NOMO-1 (cell line): ENCODE results near the gene ACRBP.
A peak's percentile ranks its signal among the peaks of the same experiment; 100 is the strongest.

ENCODE experiments used
- DNase-seq, 2 experiments: peaks; one replicate each; lab custom pipeline; 2025; ENCODE audit not compliant: unreplicated experiment in 2 of 2; lab: John Stamatoyannopoulos, UW

The ACRBP gene

DNA sequence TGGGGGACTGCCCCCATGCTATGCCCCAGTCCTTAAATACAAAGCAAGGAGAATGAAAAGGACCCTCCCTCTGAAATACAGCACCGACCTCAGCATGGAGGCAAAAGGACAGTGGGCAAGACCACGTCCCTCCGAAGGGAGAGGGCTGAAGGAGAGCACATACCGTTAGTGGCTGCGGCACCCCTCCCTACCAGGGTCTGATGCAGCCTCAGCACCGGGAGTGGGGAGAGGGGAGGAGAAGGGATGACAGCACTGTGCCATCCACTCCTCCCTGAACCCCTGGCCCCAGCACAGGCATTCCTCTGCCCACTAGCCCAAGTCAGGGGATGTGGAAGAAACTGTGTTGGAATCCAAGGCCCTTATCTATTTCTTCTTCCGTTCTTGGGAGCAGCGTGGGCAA, 3.6 kb upstream of the ACRBP start:
- no peak for DNase-seq

DNA sequence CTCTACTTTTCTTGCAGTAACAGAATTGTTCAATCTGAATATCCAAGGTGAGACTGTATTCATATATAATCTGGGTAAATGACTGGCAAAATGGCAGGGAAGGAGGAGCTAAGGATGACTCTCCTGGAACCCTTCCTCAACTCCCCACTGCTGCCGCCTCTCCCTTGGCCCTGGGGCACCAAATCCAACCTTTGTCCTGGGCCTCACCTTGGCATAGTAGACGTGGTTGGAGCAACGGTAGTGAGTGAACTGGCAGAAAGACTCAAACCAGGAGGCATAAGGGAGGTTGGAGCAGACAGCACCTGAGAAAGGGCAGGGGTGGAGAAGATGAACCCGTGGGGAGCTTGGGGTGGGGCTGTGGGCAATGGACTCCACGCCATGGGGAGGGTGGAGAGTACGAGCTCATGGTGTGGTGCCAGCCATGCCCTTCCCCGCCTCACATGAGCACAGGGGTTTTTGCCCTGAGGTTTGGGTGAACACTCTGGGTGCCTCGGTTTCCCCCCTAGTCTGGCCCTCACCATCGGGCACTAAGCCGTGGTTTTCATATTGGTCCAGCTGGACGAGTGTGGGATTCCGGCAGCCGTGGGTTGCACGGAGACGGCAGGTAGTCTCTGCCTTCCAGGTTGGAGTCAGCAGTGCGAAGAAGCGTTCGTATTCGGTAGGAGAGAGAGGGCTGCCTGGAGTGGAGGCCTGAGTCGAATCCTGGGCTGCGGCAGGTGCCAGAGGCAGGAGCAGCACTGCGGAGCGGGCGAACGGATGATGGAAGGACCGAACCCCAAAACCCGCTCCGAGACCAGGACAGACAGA, 753 bp downstream of the ACRBP start:
- no peak for DNase-seq

GRCh38 chr12:6644903-6645302, 2.3 kb downstream of the ACRBP start:
- no peak for DNase-seq

- DNase-seq, result peak; percentile 78 to 87
Measured at GRCh38 chr12:6644257-6644596, 3.0 kb downstream of the ACRBP start.

DNA sequence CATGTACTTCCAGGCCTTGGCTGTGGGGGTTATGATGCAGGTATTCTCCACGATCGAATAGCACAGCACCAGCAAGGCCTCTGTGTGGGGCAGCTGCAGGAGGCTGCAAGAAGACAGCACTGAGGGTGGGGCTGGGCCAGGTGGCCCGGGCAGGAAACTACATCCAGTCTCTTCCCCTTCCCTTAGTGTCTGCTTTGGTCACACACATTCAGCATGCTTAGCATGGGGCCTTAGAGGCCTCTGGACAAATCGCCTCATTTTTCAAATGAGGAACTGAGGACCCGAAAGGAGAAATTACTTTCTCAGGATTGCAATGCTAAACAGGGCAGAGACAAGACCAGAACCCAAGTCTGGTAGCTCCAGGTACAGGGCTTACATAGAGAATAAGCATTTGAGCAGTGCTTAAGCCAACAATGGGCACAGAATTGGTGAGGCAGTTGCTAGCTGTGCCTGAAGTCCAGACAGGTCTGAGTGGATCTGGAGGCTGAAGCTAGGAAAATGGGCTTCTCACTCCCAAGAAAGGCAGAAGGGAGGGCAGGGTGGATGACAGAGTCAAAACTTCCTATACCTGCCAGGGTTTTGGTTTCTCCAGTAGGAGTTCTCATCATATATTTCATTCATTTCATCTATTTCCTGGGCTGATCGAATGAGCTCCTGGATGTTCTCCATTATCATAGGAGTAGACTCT, 3.5 kb downstream of the ACRBP start:
- peak; percentile 82 to 92 for DNase-seq

DNA sequence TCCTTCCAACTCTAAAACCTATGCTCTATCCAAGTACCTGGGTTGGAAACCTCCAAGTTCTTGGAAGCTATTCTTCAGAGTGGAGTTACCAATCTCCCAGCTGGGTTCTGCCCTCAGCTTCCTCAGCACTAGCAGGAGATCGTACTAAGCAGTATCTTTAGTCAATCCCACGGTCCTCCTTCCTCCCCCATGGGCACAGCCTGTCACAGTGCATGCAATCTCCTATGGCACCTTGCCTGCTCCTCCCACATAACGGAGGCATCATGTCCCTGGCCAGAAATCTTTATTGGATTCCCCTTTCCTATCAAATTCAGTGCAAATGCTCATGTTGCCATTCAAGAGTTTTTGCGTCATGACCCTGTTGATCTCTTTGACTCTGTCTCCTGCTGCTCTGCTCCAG, 6.1 kb downstream of the ACRBP start:
- DNase-seq, result no peak

DNA sequence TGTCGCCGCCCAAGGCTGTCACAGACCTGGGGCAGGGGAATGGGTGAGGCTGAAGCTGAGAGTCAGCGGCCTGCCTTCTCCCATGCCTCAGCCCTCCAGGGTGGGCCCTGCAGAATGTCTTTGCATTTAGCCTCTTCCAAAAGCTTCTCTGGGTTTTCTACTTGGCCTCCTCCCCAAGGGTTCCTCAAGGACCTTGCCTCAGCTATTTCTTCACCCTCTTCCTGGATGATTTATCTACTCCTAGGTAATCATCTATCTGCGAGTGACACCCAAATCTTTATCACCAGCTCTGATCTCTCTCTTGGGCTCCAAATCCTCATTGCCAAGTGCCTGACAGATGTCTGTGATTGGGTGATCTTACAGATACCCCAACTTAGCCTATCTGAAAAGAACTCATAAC, 6.7 kb downstream of the ACRBP start:
- no peak for DNase-seq

- DNase-seq, result no peak
Measured at GRCh38 chr12:6639151-6639801, 8.0 kb downstream of the ACRBP start.

DNA sequence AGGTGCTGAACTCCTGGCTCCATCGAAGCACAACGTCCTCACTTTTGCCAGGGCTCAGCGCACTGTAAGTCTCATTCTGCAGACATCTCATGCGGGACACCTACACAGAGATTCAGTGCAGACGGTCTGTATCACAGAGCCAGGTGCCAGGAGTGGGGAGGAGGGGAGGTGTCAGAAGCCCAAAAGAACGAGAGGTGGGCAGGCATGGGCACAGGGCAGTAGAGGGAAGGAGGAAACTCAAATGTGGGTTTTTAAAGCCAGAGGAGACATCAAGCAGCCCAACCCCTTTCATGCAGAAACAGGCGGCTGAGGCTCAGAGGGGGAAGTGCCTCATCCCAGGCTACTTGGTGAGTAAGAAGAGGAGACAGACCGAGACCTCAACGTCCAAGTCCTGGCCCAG, 8.9 kb downstream of the ACRBP start:
- DNase-seq, result peak; percentile 26 to 63

- DNase-seq, result no peak
Measured at GRCh38 chr12:6635856-6636531, 11.2 kb downstream of the ACRBP start, which contains the start of gene LPAR5. TSS of gene LPAR5 (minus strand) at chr12:6635959. CDS start at chr12:6621248, 14,711 bp downstream.

GRCh38 chr12:6635375-6635855, 11.8 kb downstream of the ACRBP start:
- DNase-seq, result no peak

DNA sequence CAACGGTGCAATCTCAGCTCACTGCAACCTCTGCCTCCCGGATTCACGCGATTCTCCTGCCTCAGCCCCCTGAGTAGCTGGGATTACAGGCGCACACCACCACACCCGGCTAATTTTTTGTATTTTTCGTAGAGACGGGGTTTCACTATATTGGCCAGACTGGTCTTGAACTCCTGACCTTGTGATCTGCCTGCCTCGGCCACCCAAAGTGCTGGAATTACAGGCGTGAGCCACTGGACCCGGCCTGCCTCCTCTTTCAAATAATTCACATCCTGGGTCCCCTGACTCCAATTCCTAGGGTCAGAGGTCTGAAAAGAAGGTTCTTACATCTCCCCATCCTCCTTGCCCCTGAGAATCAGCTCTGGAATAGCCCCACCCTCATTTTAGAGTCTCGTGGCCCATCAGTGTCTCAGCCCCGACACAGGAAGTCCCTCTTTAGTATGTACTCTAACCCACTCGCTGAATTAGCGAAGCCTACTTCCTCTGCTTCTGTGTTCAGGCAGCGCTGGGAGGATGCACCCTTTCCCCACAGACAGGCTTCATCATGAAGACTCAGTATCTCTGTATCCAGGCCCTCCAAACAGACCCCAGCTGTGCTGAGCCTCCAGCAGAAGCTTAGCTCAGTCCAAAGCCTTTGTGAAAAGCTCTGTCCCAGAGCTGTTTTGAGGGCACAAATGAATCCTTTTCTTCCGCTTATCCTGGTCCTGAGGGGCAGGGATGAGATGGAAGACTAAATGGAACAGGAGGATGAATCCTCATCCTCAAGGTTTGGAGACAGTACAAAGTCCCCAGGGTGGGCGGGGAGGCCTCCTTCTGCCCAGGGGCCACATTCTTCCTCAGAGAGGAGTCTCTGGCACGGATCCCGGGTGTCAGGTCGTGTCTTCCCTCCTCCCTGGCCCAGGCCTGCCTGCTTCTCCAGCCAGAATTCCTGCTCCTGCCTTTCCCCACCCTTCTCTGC, 14.9 kb downstream of the ACRBP start:
- DNase-seq, result peak; percentile 23 to 50

- no peak for DNase-seq
Measured at GRCh38 chr12:6631549-6631961, 15.7 kb downstream of the ACRBP start.

GRCh38 chr12:6630736-6631135, 16.5 kb downstream of the ACRBP start:
- no peak for DNase-seq

DNA sequence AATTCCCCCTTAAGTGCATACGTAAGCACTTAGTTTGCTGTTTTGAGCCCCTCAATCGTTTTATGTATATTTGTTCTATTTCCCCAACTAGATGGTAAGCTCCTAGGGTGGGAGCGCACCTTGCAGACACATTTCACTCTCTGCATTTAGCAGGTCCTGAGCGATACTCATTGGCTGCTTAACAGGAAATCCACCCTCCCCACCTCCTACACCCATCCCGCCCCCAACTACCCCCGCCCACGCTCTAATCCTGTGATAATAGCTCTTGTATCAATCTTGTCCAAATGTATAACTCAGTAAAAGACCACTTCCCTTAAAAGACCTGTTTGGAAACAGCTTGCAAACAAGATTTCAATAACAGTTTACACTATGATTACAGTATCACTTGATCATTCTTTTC, 19.6 kb downstream of the ACRBP start:
- no peak for DNase-seq

- DNase-seq, result no peak
Measured at GRCh38 chr12:6626654-6627283, 20.5 kb downstream of the ACRBP start.

DNA sequence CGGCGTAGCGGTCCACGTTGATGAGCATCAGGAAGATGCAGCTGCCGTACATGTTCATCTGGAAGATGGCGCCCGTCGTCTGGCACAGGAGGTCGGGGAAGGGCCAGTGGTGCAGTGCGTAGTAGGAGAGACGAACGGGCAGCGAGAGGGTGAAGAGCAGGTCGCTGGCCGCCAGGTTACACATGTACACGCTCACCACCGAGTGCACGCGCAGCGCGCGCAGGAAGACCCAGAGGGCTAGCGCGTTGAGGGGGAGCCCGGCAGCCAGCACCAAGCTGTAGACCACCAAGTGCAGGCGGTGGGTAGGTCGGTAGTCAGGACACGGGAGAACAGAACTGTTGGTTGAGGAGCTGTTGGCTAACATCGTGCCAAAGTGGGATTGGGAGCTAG, 26.4 kb downstream of the ACRBP start:
- no peak for DNase-seq

DNA sequence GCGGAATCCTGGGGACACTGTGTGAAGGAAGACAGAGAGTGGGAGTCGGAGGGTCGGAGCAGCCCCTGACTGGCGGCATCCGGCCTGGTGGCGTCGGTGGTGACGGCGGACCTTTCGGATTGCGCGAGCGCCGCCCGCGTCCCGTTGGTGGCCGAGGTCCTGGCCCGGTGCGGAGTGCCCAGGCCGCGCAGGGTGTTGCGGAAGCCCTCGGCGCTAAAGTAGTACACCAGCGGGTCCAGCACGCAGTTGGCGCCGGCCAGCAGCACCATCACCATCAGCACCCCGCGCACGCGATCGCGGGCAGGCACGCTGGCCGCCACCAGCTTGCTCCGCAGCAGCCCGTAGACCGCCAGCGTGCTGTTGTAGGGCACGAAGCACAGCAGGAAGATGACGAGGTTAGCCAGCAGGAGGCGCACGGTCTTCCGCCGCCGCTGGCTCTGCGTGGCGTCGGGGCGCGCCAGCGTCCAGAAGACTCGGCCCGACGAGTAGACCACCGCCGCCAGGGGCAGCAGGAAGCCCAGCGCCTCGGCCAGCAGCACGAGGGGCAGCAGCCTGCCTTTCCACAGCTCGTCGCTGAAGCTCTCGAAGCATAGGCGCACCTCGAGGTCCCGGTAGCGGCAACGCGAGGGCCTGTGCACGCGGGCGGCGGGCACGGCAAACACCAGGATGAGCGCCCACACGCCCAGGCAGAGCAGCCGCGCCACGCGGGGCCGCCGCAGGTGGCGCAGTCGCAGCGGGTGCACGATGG, 26.9 kb downstream of the ACRBP start:
- DNase-seq, result no peak
